GM12873 (cell line): ENCODE results near the gene AMH.

Source experiments
- CTCF ChIP-seq: IDR thresholded peaks from 2 replicates; pipeline ENCODE4 v1.5.1; 2012; ENCODE audit warnings: low read depth, mild to moderate bottlenecking, moderate library complexity, low read length, control low read depth; ENCODE audit not compliant: insufficient read depth; ENCODE audit errors: missing control alignments

AMH gene

GRCh38 chr19:2266183-2266993 is 17.3 kb downstream of the AMH start:
- no peak for TF ChIP-seq CTCF

GRCh38 chr19:2268480-2268830 is 19.3 kb downstream of the AMH start:
- no peak for TF ChIP-seq CTCF

- no peak for TF ChIP-seq CTCF
Observed at GRCh38 chr19:2268861-2269243, 19.7 kb downstream of the AMH start.

- peak; percentile 33 for TF ChIP-seq CTCF
Observed at GRCh38 chr19:2269244-2270156, 20.4 kb downstream of the AMH start.

GRCh38 chr19:2270157-2270422 is 21.0 kb downstream of the AMH start:
- TF ChIP-seq CTCF = no peak

GRCh38 chr19:2270423-2271233 is 21.5 kb downstream of the AMH start:
- no peak for TF ChIP-seq CTCF
